22Rv1 (cell line): ENCODE measurements around the gene ZBTB4.
A peak's percentile ranks its signal among the peaks of the same experiment; 100 is the strongest.

ENCODE experiments used
- H3K27ac ChIP-seq: fragments of 450-650 bp; 2 replicates; pipeline ENCODE4 v1.5.1; 2017
- ZFX ChIP-seq: fragments of 450-650 bp; IDR thresholded peaks from 2 replicates; pipeline ENCODE4 v1.6.1; 2017; ENCODE audit warnings: antibody characterized with exemption, borderline replicate concordance
- TF ChIP-seq, protein P1 (sequence below): fragments of 450-650 bp; IDR thresholded peaks from 2 replicates; pipeline ENCODE4 v1.5.1; 2017; ENCODE audit warnings: mild to moderate bottlenecking

ZBTB4 gene

GRCh38 chr17:7441266-7441665 is 38.2 kb downstream of the ZBTB4 start:
- no peak for TF ChIP-seq ZFX
- no peak overlapping the region for H3K27ac ChIP-seq

GRCh38 chr17:7440834-7441195 is 38.6 kb downstream of the ZBTB4 start:
- TF ChIP-seq, protein P1, sequence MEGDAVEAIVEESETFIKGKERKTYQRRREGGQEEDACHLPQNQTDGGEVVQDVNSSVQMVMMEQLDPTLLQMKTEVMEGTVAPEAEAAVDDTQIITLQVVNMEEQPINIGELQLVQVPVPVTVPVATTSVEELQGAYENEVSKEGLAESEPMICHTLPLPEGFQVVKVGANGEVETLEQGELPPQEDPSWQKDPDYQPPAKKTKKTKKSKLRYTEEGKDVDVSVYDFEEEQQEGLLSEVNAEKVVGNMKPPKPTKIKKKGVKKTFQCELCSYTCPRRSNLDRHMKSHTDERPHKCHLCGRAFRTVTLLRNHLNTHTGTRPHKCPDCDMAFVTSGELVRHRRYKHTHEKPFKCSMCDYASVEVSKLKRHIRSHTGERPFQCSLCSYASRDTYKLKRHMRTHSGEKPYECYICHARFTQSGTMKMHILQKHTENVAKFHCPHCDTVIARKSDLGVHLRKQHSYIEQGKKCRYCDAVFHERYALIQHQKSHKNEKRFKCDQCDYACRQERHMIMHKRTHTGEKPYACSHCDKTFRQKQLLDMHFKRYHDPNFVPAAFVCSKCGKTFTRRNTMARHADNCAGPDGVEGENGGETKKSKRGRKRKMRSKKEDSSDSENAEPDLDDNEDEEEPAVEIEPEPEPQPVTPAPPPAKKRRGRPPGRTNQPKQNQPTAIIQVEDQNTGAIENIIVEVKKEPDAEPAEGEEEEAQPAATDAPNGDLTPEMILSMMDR, result no peak
- H3K27ac ChIP-seq, result no peak overlapping the region

GRCh38 chr17:7440113-7440833 is 39.2 kb downstream of the ZBTB4 start:
- H3K27ac ChIP-seq, result no peak overlapping the region
- TF ChIP-seq, protein P1, result no peak
- TF ChIP-seq ZFX, result no peak

GRCh38 chr17:7439462-7440112 is 39.8 kb downstream of the ZBTB4 start, which contains the start of gene FGF11:
FGF11 (plus strand) TSS chr17:7439512; CDS start chr17:7439621, 109 bp downstream.
- TF ChIP-seq, protein P1, result no peak
- no peak for TF ChIP-seq ZFX
- H3K27ac ChIP-seq, result peak within 1 kb of the TSS; percentile 92

DNA sequence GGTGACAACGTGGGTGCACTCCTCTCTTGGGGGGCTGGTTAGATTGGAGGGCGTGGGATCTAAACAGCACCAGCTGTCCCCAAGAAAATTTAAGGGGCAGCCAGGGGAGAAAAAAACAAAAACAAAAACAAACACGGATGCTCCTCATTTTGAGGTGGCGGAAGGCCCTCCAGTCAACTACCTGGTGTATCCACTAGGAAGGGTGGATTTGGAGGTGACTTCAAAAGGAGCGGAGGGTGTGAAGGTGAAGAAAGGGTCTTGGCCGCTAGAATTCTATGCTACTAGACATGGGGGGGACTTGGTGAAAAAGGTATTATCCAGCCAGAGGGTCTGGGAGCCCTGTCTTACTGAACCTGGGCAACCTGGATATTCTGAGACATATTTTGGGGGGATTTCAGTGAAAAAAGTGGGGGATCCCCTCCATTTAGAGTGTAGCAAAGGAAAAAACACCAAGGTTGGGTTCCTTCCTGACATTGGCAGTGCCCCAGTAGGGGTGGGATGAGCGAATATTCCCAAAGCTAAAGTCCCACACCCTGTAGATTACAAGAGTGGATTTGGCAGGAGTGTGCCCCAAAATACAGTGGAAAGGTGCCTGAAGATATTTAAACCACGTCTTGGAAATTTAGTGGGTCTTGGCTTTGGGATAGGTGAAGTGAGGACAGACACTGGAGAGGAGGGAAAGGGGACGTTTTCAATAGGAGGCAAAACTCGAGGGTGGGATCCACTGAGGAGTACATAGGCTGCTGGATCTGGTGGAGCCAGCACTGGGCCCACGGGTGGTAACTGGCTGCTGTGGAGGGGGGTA is 40.6 kb downstream of the ZBTB4 start:
- TF ChIP-seq, protein P1, result no peak
- no peak for TF ChIP-seq ZFX
- H3K27ac ChIP-seq, result peak overlapping the region; percentile 92

- no peak for TF ChIP-seq ZFX
- TF ChIP-seq, protein P1, result no peak
- peak overlapping the region; percentile 92 for H3K27ac ChIP-seq
Measured at GRCh38 chr17:7437950-7438614, 41.3 kb downstream of the ZBTB4 start.

DNA sequence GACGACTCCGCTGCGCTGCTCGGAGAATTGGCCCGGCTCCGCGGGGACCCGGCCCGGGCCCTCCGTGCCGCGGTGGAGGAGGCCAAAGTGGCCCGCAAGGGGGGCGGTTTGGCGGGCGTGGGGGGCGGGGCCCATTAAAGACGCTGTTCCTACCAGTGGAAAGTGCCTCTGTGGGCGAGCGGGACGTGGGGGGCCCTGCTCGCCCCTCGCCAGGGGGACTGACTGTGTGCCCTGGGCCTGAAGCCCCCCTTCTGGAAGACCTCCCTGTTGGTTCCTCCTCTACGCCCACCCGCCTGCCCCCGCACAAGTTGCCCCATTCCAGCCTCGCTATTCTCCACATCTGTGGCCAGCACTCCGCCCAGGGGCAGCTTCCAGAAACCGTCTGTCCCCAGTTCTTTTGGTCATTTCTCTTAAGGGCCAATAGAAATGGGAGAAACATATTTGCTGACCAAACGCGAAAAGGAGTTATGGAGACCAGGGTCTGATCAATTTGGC is 42.0 kb downstream of the ZBTB4 start:
- TF ChIP-seq, protein P1, result no peak
- no peak for TF ChIP-seq ZFX

More for the DNA sequence above, 42.0 kb downstream of the ZBTB4 start:
- peak overlapping the region; percentile 92 for H3K27ac ChIP-seq
